HG03571 (cell line): ENCODE measurements around the gene SKI.

Source experiments
- ATAC-seq: cut with Tn5 transposase; IDR thresholded peaks from one replicate; pipeline ENCODE4 v1.9.1; 2021; ENCODE audit not compliant: unreplicated experiment

Gene SKI

GRCh38 chr1:2229911-2230731, 2.0 kb downstream of the SKI start:
- ATAC-seq, result no peak

- ATAC-seq, result no peak
Measured at GRCh38 chr1:2230781-2231531, 2.8 kb downstream of the SKI start.

GRCh38 chr1:2231532-2232254, 3.6 kb downstream of the SKI start:
- no peak for ATAC-seq

- no peak for ATAC-seq
Measured at GRCh38 chr1:2232255-2232915, 4.3 kb downstream of the SKI start.

- ATAC-seq, result no peak
Measured at GRCh38 chr1:2232916-2233438, 4.9 kb downstream of the SKI start.

GRCh38 chr1:2233468-2233867, 5.3 kb downstream of the SKI start:
- ATAC-seq, result no peak

- ATAC-seq, result no peak
Measured at GRCh38 chr1:2233997-2234761, 6.1 kb downstream of the SKI start.

GRCh38 chr1:2234762-2235113, 6.6 kb downstream of the SKI start:
- no peak for ATAC-seq

GRCh38 chr1:2235300-2235998, 7.3 kb downstream of the SKI start:
- no peak for ATAC-seq

- no peak for ATAC-seq
Measured at GRCh38 chr1:2236695-2237677, 8.9 kb downstream of the SKI start.

GRCh38 chr1:2237773-2238172, 9.7 kb downstream of the SKI start:
- no peak for ATAC-seq

GRCh38 chr1:2238361-2239012, 10.4 kb downstream of the SKI start:
- ATAC-seq, result no peak

- no peak for ATAC-seq
Measured at GRCh38 chr1:2239013-2239370, 10.9 kb downstream of the SKI start.

- ATAC-seq, result no peak
Measured at GRCh38 chr1:2239384-2239985, 11.4 kb downstream of the SKI start.

GRCh38 chr1:2240270-2241156, 12.4 kb downstream of the SKI start:
- ATAC-seq, result no peak

- ATAC-seq, result no peak
Measured at GRCh38 chr1:2241820-2242219, 13.7 kb downstream of the SKI start.
